ENCODE data around the gene ST6GALNAC1. TPM values are rescaled to one million over a fixed set of nuclear protein-coding genes. Genes with fewer than 3 reads are reported as not detected.

ST6GALNAC1 gene
- total and polyA plus RNA-seq, 2 of the 8 experiments (the other 6 are each of a cell fraction or from before 2014, with no cell fraction given), result not detected

- H2BK12ac ChIP-seq (ENCODE audit: low read depth, low read length), result no peak overlapping the region
- ChIA-PET POLR2A (ENCODE audit: partially characterized antibody) (no interaction called here), CTCF (ENCODE audit: partially characterized antibody) (interaction anchor here (0.9 to 6.9 kb wide), 4 partner anchors 25 to 85 kb away, joined by 3 to 58 read pairs (median 19); no protein-coding TSS in a partner anchor)
- no peak overlapping the region for H4K5ac ChIP-seq (ENCODE audit: insufficient read length, low read depth, low read length)
- H2AFZ ChIP-seq (ENCODE audit: low read length), result no peak overlapping the region
- no peak overlapping the region for H3K56ac ChIP-seq (replicated peaks; ENCODE audit: insufficient read length, low read depth, low read length)
- H2AK5ac ChIP-seq (ENCODE audit: low read depth, low read length), result no peak overlapping the region
- no peak overlapping the region for H3K18ac ChIP-seq (ENCODE audit: extremely low read depth, low read length)
- no peak overlapping the region for H4K91ac ChIP-seq (replicated peaks; ENCODE audit: insufficient read length, low read length)
- no peak overlapping the region for H2BK15ac ChIP-seq (ENCODE audit: low read length)
- H2BK20ac ChIP-seq (ENCODE audit: low read length), result no peak overlapping the region
- no peaks in the 10 kb centered on the region for H3K27me3 ChIP-seq (replicated peaks in 1 of 4; ENCODE audit: control insufficient read depth in 3 of 4, extremely low read depth in 1 of 4, insufficient read depth in 3 of 4, low read length in 3 of 4)
- H2BK120ac ChIP-seq (replicated peaks; ENCODE audit: low read depth, low read length), result no peak overlapping the region
- no peak overlapping the region for H4K8ac ChIP-seq (ENCODE audit: extremely low read depth, insufficient read depth, low read length)
- no peak for TF ChIP-seq GABPA (IDR thresholded peaks at IDR 0.05; ENCODE audit: borderline replicate concordance, insufficient read depth, low read length)
- TF ChIP-seq CREB1 (IDR thresholded peaks at IDR 0.05), result no peak
- no peak for TF ChIP-seq ATF2 (IDR thresholded peaks at IDR 0.05; ENCODE audit: low read length)
- no peaks in the 10 kb centered on the region for H3K23me2 ChIP-seq (ENCODE audit: low read depth, low read length)
- no peak overlapping the region for H3K27ac ChIP-seq (ENCODE audit: low read depth, low read length)
- H3K79me1 ChIP-seq (ENCODE audit: low read depth, low read length), result no peaks in the 10 kb centered on the region
- FAIRE-seq (no peak), DNase-seq (ENCODE audit: low read depth in 1 of 2, low spot score in 2 of 2) (no peak)
- H3K36me3 ChIP-seq (ENCODE audit: control insufficient read depth in 2 of 4, insufficient read depth in 4 of 4, low read length in 3 of 4), result no peaks in the 10 kb centered on the region
- H3K4me3 ChIP-seq (ENCODE audit: extremely low read depth in 1 of 4, insufficient read depth in 2 of 4, low read depth in 3 of 4, low read length in 4 of 4), result no peak overlapping the region
- H3K79me2 ChIP-seq (ENCODE audit: control insufficient read depth in 1 of 2, insufficient read depth in 2 of 2, low read length in 2 of 2), result no peaks in the 10 kb centered on the region
- H2BK5ac ChIP-seq (ENCODE audit: low read depth, low read length), result no peak overlapping the region
- peaks cover 0 to 2% of the 10 kb centered on the region in 2 experiments for H4K20me1 ChIP-seq (replicated peaks in 1 of 2; ENCODE audit: control insufficient read depth in 1 of 2, insufficient read depth in 2 of 2, low read length in 2 of 2)
- no peaks in the 10 kb centered on the region for H3K9me3 ChIP-seq (ENCODE audit: insufficient read depth in 2 of 2, low read depth in 1 of 2, low read length in 1 of 2)
- H3K9ac ChIP-seq (replicated peaks in 1 of 4; ENCODE audit: extremely low read depth in 1 of 4, low read depth in 3 of 4, low read length in 3 of 4), result no peak overlapping the region
- no peak overlapping the region for H3K23ac ChIP-seq (ENCODE audit: insufficient read length)
- WGBS, 2 experiments (ENCODE audit: extremely low coverage in 1 of 2, insufficient coverage in 1 of 2, insufficient read length in 1 of 2, insufficient replicate concordance in 2 of 2, low coverage in 1 of 2, low lambda C conversion rate in 2 of 2, missing lambda C conversion rate in 1 of 2), result 92% methylated on average over 11 of the region's 11 CpGs; no CpG with 5 or more reads in 1 of the 2 experiments
- no peak overlapping the region for H3K4me2 ChIP-seq (ENCODE audit: insufficient read depth in 1 of 2, low read depth in 2 of 2, low read length in 2 of 2)
- no peak overlapping the region for H3K14ac ChIP-seq (ENCODE audit: insufficient read length)
- peaks cover 0 to 4% (median 0%) of the 10 kb centered on the region in 4 experiments; a peak in 1 of 7 replicates for H3K4me1 ChIP-seq (replicated peaks in 1 of 4; ENCODE audit: control insufficient read depth in 3 of 4, insufficient read depth in 4 of 4, low read length in 3 of 4)
- no peak overlapping the region for H3K4ac ChIP-seq (replicated peaks; ENCODE audit: insufficient read length, low read depth, low read length)
These were observed 17.1 kb downstream of the ST6GALNAC1 start for GRCh38 chr17:76626442-76626841.
